Measurements from ENCODE around the gene GALNT14.

GRCh38 chr2:31013301-31013700 is 124.9 kb downstream of the GALNT14 start:
- TF ChIP-seq EP300 (IDR thresholded peaks at IDR 0.05), result no peak
- TF ChIP-seq POLR2A (IDR thresholded peaks at IDR 0.05), result no peak
- TF ChIP-seq, protein P1, sequence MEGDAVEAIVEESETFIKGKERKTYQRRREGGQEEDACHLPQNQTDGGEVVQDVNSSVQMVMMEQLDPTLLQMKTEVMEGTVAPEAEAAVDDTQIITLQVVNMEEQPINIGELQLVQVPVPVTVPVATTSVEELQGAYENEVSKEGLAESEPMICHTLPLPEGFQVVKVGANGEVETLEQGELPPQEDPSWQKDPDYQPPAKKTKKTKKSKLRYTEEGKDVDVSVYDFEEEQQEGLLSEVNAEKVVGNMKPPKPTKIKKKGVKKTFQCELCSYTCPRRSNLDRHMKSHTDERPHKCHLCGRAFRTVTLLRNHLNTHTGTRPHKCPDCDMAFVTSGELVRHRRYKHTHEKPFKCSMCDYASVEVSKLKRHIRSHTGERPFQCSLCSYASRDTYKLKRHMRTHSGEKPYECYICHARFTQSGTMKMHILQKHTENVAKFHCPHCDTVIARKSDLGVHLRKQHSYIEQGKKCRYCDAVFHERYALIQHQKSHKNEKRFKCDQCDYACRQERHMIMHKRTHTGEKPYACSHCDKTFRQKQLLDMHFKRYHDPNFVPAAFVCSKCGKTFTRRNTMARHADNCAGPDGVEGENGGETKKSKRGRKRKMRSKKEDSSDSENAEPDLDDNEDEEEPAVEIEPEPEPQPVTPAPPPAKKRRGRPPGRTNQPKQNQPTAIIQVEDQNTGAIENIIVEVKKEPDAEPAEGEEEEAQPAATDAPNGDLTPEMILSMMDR (IDR thresholded peaks at IDR 0.05), result no peak
- TF ChIP-seq POLR2AphosphoS5 (IDR thresholded peaks at IDR 0.05), result no peak

Data from gastroesophageal sphincter (tissue), 3 donors.